BE2C (cell line): ENCODE results near the gene BIRC7.

ENCODE experiments used
- DNase-seq: peaks from one replicate; pipeline ENCODE4 v3.0.0-alpha.2; 2020
- H3K27me3 ChIP-seq: fragments of 250-450 bp; sonication (Bioruptor Pico); 2 replicates; pipeline ENCODE4 v1.5.1; 2020; ENCODE audit warnings: mild to moderate bottlenecking
- H3K36me3 ChIP-seq: fragments of 250-450 bp; sonication (Bioruptor Pico); 2 replicates; pipeline ENCODE4 v1.5.1; 2020; ENCODE audit warnings: mild to moderate bottlenecking
- H3K4me1 ChIP-seq: fragments of 250-450 bp; sonication (Bioruptor Pico); 2 replicates; pipeline ENCODE4 v1.5.1; 2020
- H3K4me3 ChIP-seq: 2 replicates; pipeline ENCODE4 v1.5.1; 2011; ENCODE audit warnings: low read depth, low read length
- H3K9me3 ChIP-seq: fragments of 250-450 bp; sonication (Bioruptor Pico); 2 replicates; pipeline ENCODE4 v1.5.1; 2020
- CTCF ChIP-seq: IDR thresholded peaks from 2 replicates; pipeline ENCODE4 v1.5.1; 2012; ENCODE audit warnings: mild to moderate bottlenecking, low read depth, low read length

BIRC7 gene

GRCh38 chr20:63232235-63233060 lies 3.3 kb upstream of the BIRC7 start:
- TF ChIP-seq CTCF = no peak

GRCh38 chr20:63233061-63233344 lies 2.7 kb upstream of the BIRC7 start:
- no peak for TF ChIP-seq CTCF
- H3K36me3 ChIP-seq = no peaks in the 10 kb centered on the region
- no peaks in the 10 kb centered on the region for H3K9me3 ChIP-seq
- H3K4me3 ChIP-seq = no peak overlapping the region
- H3K4me1 ChIP-seq = no peaks in the 10 kb centered on the region; the same call in 1 of the 2 replicates
- DNase-seq = no peak
- no peaks in the 10 kb centered on the region for H3K27me3 ChIP-seq

More at GRCh38 chr20:63232235-63233060, 3.3 kb upstream of the BIRC7 start:
- Histone ChIP-seq H3K27me3 (no peaks in the 10 kb centered on the region), H3K36me3 (no peaks in the 10 kb centered on the region), H3K9me3 (no peaks in the 10 kb centered on the region), H3K4me1 (no peaks in the 10 kb centered on the region; the same call in 1 of the 2 replicates), H3K4me3 (no peak overlapping the region)
- DNase-seq = no peak

- Histone ChIP-seq H3K36me3 (no peaks in the 10 kb centered on the region), H3K4me3 (no peak overlapping the region), H3K9me3 (no peaks in the 10 kb centered on the region), H3K4me1 (peaks cover 8% of the 10 kb centered on the region), H3K27me3 (no peaks in the 10 kb centered on the region)
- no peak for TF ChIP-seq CTCF
- DNase-seq = no peak
Observed at GRCh38 chr20:63233924-63234323, 1.8 kb upstream of the BIRC7 start.

- 0 out of 2 replicates have a peak, but pooled peaks have one; percentile 7 for TF ChIP-seq CTCF
- DNase-seq = no peak
- Histone ChIP-seq H3K4me3 (no peak overlapping the region), H3K36me3 (no peaks in the 10 kb centered on the region), H3K27me3 (no peaks in the 10 kb centered on the region), H3K9me3 (no peaks in the 10 kb centered on the region), H3K4me1 (peaks cover 8% of the 10 kb centered on the region)
Observed at GRCh38 chr20:63234693-63235398, 859 bp upstream of the BIRC7 start.

GRCh38 chr20:63236116-63236837 lies 572 bp downstream of the BIRC7 start:
- H3K36me3 ChIP-seq = no peaks in the 10 kb centered on the region
- TF ChIP-seq CTCF = no peak
- H3K4me1 ChIP-seq = peaks cover 8% of the 10 kb centered on the region
- no peaks in the 10 kb centered on the region for H3K9me3 ChIP-seq
- DNase-seq = no peak
- no peak overlapping the region for H3K4me3 ChIP-seq
- H3K27me3 ChIP-seq = no peaks in the 10 kb centered on the region
